GM12878 (cell line): ENCODE measurements around the gene NOB1. TPM values are rescaled to one million over a fixed set of nuclear protein-coding genes. Genes with fewer than 3 reads are reported as not detected.
A peak's percentile ranks its signal among the peaks of the same experiment; 100 is the strongest.
"Not testable (repeated sequence)": the region's sequence is repeated elsewhere in the genome, so short reads cannot be mapped to it uniquely, and the experiment has no call there.

Experiments used
- ATAC-seq: fragments of 200-7000 bp; cut with Tn5 transposase; 3 replicates; pipeline ENCODE4 v1.9.1; 2020; ENCODE audit warnings: mild to moderate bottlenecking, moderate library complexity
- BruUV-seq: library from RNA; stranded (reverse); fragments of 400-500 nt; replicated peaks from 2 replicates; lab custom pipeline; 2021; lab: Mats Ljungman, UMichigan
- CTCF ChIA-PET: fragments of 300-600 bp; sonication (Branson Sonifier 250); formaldehyde crosslinking; extraction: SDS; loops from one replicate; lab custom pipeline; 2021; ENCODE audit warnings: inconsistent platforms; lab: Yijun Ruan, JAX
- POLR2A ChIA-PET: fragments of 350-600 bp; formaldehyde crosslinking; extraction: SDS; loops from one replicate; lab custom pipeline; 2021; ENCODE audit warnings: inconsistent platforms; lab: Charles Lee
- RAD21 ChIA-PET: fragments of 300-600 bp; sonication (Branson Sonifier 250); formaldehyde crosslinking; loops from one replicate; lab custom pipeline; 2023; ENCODE audit warnings: antibody characterized with exemption; ENCODE audit not compliant: unreplicated experiment; lab: Charles Lee
- SMC1A ChIA-PET: fragments of 300-600 bp; sonication (Branson Sonifier 250); formaldehyde crosslinking; loops from one replicate; lab custom pipeline; 2023; ENCODE audit not compliant: unreplicated experiment, uncharacterized antibody; lab: Charles Lee
- DNase-seq: peaks from one replicate; pipeline ENCODE4 v3.0.0-alpha.2; 2011; ENCODE audit warnings: low read depth, low spot score
- FAIRE-seq: peaks from 3 replicates; lab custom pipeline; 2011; peaks lifted over from hg19 to GRCh38; lab: Jason Lieb, UNC
- H2AFZ ChIP-seq: 2 replicates; pipeline ENCODE4 v1.6.0; 2011; ENCODE audit warnings: low read depth, low read length, control low read depth; ENCODE audit not compliant: control insufficient read depth
- H3K27ac ChIP-seq: 2 replicates; pipeline ENCODE4 v1.5.1; 2011; ENCODE audit warnings: control low read depth; ENCODE audit not compliant: control insufficient read depth, insufficient read depth
- H3K27me3 ChIP-seq, 2 experiments: replicated peaks in 1 of 2; 2 replicates each; pipeline versions ENCODE4 v1.6.0 to v1.6.1; 2011; ENCODE audit warnings: low read length in 1 of 2; ENCODE audit not compliant: control insufficient read depth in 2 of 2, insufficient read depth in 2 of 2
- H3K36me3 ChIP-seq, 2 experiments: 2 replicates each; pipeline ENCODE4 v1.5.1; 2011; ENCODE audit warnings: low read length in 1 of 2; ENCODE audit not compliant: control insufficient read depth in 2 of 2, insufficient read depth in 2 of 2
- H3K4me1 ChIP-seq: 2 replicates; pipeline ENCODE4 v1.6.1; 2011; ENCODE audit warnings: mild to moderate bottlenecking, low read length, moderate library complexity, mixed read lengths; ENCODE audit not compliant: control insufficient read depth, insufficient read depth
- H3K4me2 ChIP-seq: 2 replicates; pipeline ENCODE4 v1.6.0; 2011; ENCODE audit warnings: control low read depth; ENCODE audit not compliant: control insufficient read depth, insufficient read depth
- H3K4me3 ChIP-seq: fragments of 200-600 bp; sonication (generic); 2 replicates; pipeline ENCODE4 v1.5.1; 2016
- H3K79me2 ChIP-seq: 2 replicates; pipeline ENCODE4 v1.6.0; 2011; ENCODE audit warnings: low read length; ENCODE audit not compliant: control insufficient read depth, insufficient read depth
- H3K9ac ChIP-seq: 2 replicates; pipeline ENCODE4 v1.8.0; 2011; ENCODE audit warnings: low read length, control low read depth, mixed read lengths; ENCODE audit not compliant: control insufficient read depth, insufficient read depth
- H3K9me3 ChIP-seq: replicated peaks from 3 replicates; pipeline ENCODE4 v1.5.1; 2011; ENCODE audit warnings: mild to moderate bottlenecking, low read length; ENCODE audit not compliant: control insufficient read depth, insufficient read depth
- H4K20me1 ChIP-seq: 2 replicates; pipeline ENCODE4 v1.6.0; 2011; ENCODE audit not compliant: control insufficient read depth, insufficient read depth
- MAX ChIP-seq: IDR thresholded peaks from 2 replicates; pipeline ENCODE4 v1.6.1; 2012; ENCODE audit warnings: low read depth, low read length, improper control_type of control experiment
- POLR2AphosphoS5 ChIP-seq: IDR thresholded peaks from 2 replicates; pipeline ENCODE4 v1.6.1; 2011; ENCODE audit warnings: mild to moderate bottlenecking, low read length, inconsistent platforms
- RAD51 ChIP-seq: fragments of 450-650 bp; IDR thresholded peaks from 2 replicates; pipeline ENCODE4 v1.6.1; 2016; ENCODE audit warnings: moderate library complexity, mild to moderate bottlenecking, inconsistent platforms
- RELB ChIP-seq: fragments of 450-650 bp; IDR thresholded peaks from 2 replicates; pipeline ENCODE4 v1.6.1; 2017; ENCODE audit warnings: low read depth, mild to moderate bottlenecking, moderate library complexity
- RUNX3 ChIP-seq: IDR thresholded peaks from 2 replicates; pipeline ENCODE4 v1.6.1; 2012; ENCODE audit warnings: low read length, inconsistent platforms
- SMAD5 ChIP-seq: IDR thresholded peaks from 2 replicates; pipeline ENCODE4 v1.6.1; 2016; ENCODE audit warnings: antibody characterized with exemption, low read depth
- TBL1XR1 ChIP-seq: IDR thresholded peaks from 2 replicates; pipeline ENCODE4 v1.6.1; 2012; ENCODE audit warnings: low read depth, low read length, improper control_type of control experiment
- TCF3 ChIP-seq: IDR thresholded peaks from 2 replicates; pipeline ENCODE4 v1.6.1; 2012; ENCODE audit warnings: low read depth, mild to moderate bottlenecking, low read length, borderline replicate concordance; ENCODE audit not compliant: insufficient read depth
- ZNF592 ChIP-seq: fragments of 450-650 bp; IDR thresholded peaks from 2 replicates; pipeline ENCODE4 v1.6.1; 2017; ENCODE audit warnings: mild to moderate bottlenecking, moderate library complexity
- WGBS: methylation state at CpG from one replicate; pipeline ENCODE4 v1.1.6; 2016; ENCODE audit warnings: low lambda C conversion rate; ENCODE audit not compliant: insufficient replicate concordance, insufficient coverage; ENCODE audit errors: missing lambda C conversion rate; 5-methylcytosine and 5-hydroxymethylcytosine counted together
- in situ Hi-C: fragments of 300-500 bp; cut with MboI; formaldehyde crosslinking; loops from 9 replicates; pipeline ENCODE4 v1.14.3; 2018; ENCODE audit warnings: mixed read lengths
- intact Hi-C: fragments of 100-400 bp; cut with micrococcal nuclease; formaldehyde crosslinking; loops from one replicate; pipeline ENCODE4 v1.14.2; 2022; ENCODE audit not compliant: unreplicated experiment
- polyA plus RNA-seq, 11 experiments: library from polyadenylated mRNA; depleted of rRNA in 4 of 11; unstranded in 6 of 11; stranded (reverse) in 5 of 11; fragments of >200 nt; fragmentation: Nextera tagmentation in 4 of 11; fragmentation: Illumina TruSeq in 1 of 11; extraction: Ambion mirVana in 4 of 11; extraction: Trizol in 1 of 11; gene quantifications; 1 replicate in 1 of 11; 2 replicates in 10 of 11; pipeline versions ENCODE4 v1.2.1 to v1.2.3, GENCODE V29; 2011 to 2016; ENCODE audit warnings: inconsistent platforms in 2 of 11, missing spikeins in 2 of 11, low read depth in 1 of 11
- total RNA-seq, 4 experiments: library from RNA; depleted of rRNA in 3 of 4; stranded (reverse); fragments of >200 nt in 3 of 4; fragmentation: Illumina TruSeq in 1 of 4; extraction: Trizol in 1 of 4; gene quantifications; 2 replicates each; pipeline versions ENCODE4 v1.2.1 to v1.2.3, GENCODE V29; 2013 to 2021

The NOB1 gene
- total and polyA plus RNA-seq, 10 of the 15 experiments (the other 5 are each of a cell fraction or from before 2014, with no cell fraction given) = 31.1 to 117 (median 78.0) TPM

GRCh38 chr16:69761983-69762813, 7.5 kb upstream of the NOB1 start, which contains the start of gene WWP2 (continued):
- TF ChIP-seq RAD51 (peak; percentile 99), MAX (peak; percentile 82; the same call in 1 of the 2 replicates), POLR2AphosphoS5 (peak; percentile 77; the same call in 1 of the 2 replicates), RELB (peak; percentile 43; the same call in 1 of the 2 replicates), ZNF592 (0 out of 2 replicates have a peak, but pooled peaks have one; percentile 16), TCF3 (peak; percentile 58; the same call in 1 of the 2 replicates), SMAD5 (0 out of 2 replicates have a peak, but pooled peaks have one; percentile 6), TBL1XR1 (0 out of 2 replicates have a peak, but pooled peaks have one; percentile 61), RUNX3 (peak; percentile 34; the same call in 1 of the 2 replicates)

- H4K20me1 ChIP-seq, H2AFZ ChIP-seq, H3K9me3 ChIP-seq, in situ Hi-C loops, SMC1A ChIA-PET, H3K4me1 ChIP-seq, H3K4me2 ChIP-seq, H3K36me3 ChIP-seq, FAIRE-seq, H3K27me3 ChIP-seq, H3K9ac ChIP-seq, DNase-seq, H3K4me3 ChIP-seq, H3K27ac ChIP-seq, ATAC-seq, BruUV-seq: not testable (repeated sequence)
- POLR2A ChIA-PET = interaction anchor here (0.6 kb wide), 1 partner anchor 696 kb away, joined by 3 read pairs; no protein-coding TSS in a partner anchor
- intact Hi-C loops = loop anchor here (10.0 kb wide), 1 partner anchor 423 kb away; the partner anchor contains the start of genes COG8, NIP7 and PDF
- CTCF ChIA-PET = interaction anchor here (6.4 to 7.8 kb wide), 2 partner anchors 46 to 361 kb away, joined by 95 to 108 read pairs; no protein-coding TSS in a partner anchor
- H3K79me2 ChIP-seq = peaks cover 27% of the 10 kb centered on the region
- WGBS = 72% methylated on average over 13 of the region's 13 CpGs
- RAD21 ChIA-PET = interaction anchor here (2.0 kb wide), 1 partner anchor 361 kb away, joined by 8 read pairs; no protein-coding TSS in a partner anchor
Observed at GRCh38 chr16:69757375-69757774, 2.6 kb upstream of the NOB1 start.
